ENCODE data around the gene ADH6. TPM values are rescaled to one million over a fixed set of nuclear protein-coding genes. Genes with fewer than 3 reads are reported as not detected.
"Not testable (repeated sequence)": the region's sequence is repeated elsewhere in the genome, so short reads cannot be mapped to it uniquely, and the experiment has no call there.

ADH6 gene
- total RNA-seq, 6 experiments from 2014 or later, result not detected

DNA sequence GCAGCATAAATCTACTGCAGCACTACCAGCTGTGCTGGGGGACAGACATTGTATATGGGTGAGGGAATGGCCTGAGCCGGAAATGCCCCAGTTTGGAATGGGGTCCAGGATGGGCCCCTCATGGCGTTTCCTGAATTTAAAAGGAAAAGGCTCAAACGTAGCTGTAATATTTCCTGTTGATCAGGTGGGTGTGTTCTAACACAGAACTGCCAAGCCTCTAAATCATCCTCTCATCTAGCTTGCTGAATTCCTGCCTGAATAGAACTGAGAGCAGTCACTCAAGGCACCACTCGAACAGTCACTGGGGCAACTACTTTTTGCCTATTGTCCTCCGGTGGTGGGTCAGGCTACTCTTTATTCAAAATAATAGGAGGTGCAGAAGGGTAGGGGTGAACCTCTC, 28.7 kb downstream of the ADH6 start:
- no peaks in the 10 kb centered on the region for H3K4me1 Mint-ChIP-seq (ENCODE audit: low read depth)
- H3K9me3 Mint-ChIP-seq, result peaks cover 12% of the 10 kb centered on the region
- H3K27ac Mint-ChIP-seq, result no peak overlapping the region
- no peaks in the 10 kb centered on the region for H3K36me3 Mint-ChIP-seq (ENCODE audit: low read depth)
- H3K4me3 Mint-ChIP-seq, result no peak overlapping the region
- TF ChIP-seq, protein P1, sequence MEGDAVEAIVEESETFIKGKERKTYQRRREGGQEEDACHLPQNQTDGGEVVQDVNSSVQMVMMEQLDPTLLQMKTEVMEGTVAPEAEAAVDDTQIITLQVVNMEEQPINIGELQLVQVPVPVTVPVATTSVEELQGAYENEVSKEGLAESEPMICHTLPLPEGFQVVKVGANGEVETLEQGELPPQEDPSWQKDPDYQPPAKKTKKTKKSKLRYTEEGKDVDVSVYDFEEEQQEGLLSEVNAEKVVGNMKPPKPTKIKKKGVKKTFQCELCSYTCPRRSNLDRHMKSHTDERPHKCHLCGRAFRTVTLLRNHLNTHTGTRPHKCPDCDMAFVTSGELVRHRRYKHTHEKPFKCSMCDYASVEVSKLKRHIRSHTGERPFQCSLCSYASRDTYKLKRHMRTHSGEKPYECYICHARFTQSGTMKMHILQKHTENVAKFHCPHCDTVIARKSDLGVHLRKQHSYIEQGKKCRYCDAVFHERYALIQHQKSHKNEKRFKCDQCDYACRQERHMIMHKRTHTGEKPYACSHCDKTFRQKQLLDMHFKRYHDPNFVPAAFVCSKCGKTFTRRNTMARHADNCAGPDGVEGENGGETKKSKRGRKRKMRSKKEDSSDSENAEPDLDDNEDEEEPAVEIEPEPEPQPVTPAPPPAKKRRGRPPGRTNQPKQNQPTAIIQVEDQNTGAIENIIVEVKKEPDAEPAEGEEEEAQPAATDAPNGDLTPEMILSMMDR (IDR thresholded peaks at IDR 0.05), result no peak
- no peak for DNase-seq
- H3K27me3 Mint-ChIP-seq (ENCODE audit: insufficient read depth), result peaks cover 4% of the 10 kb centered on the region; the same call in 1 of the 2 replicates

GRCh38 chr4:99189900-99190299, 29.1 kb downstream of the ADH6 start:
- peaks cover 12% of the 10 kb centered on the region for H3K9me3 Mint-ChIP-seq
- not testable (repeated sequence) for H3K4me1 Mint-ChIP-seq (ENCODE audit: low read depth); H3K4me3 Mint-ChIP-seq; DNase-seq; H3K27ac Mint-ChIP-seq; H3K36me3 Mint-ChIP-seq (ENCODE audit: low read depth); H3K27me3 Mint-ChIP-seq (ENCODE audit: insufficient read depth)

- Mint-ChIP-seq H3K9me3 (peaks cover 6% of the 10 kb centered on the region), H3K4me3 (no peak overlapping the region), H3K27ac (no peak overlapping the region), H3K36me3 (ENCODE audit: low read depth) (no peaks in the 10 kb centered on the region), H3K27me3 (ENCODE audit: insufficient read depth) (peaks cover 4% of the 10 kb centered on the region), H3K4me1 (ENCODE audit: low read depth) (no peaks in the 10 kb centered on the region)
- TF ChIP-seq, protein P1 (IDR thresholded peaks at IDR 0.05), result no peak
- no peak for DNase-seq
These were observed 33.0 kb downstream of the ADH6 start for GRCh38 chr4:99186029-99186428.

GRCh38 chr4:99185581-99185980, 33.5 kb downstream of the ADH6 start:
- Mint-ChIP-seq H3K9me3 (peaks cover 3% of the 10 kb centered on the region; the same call in 1 of the 2 replicates), H3K4me1 (ENCODE audit: low read depth) (peaks cover 3% of the 10 kb centered on the region), H3K4me3 (no peak overlapping the region), H3K27ac (no peak overlapping the region), H3K36me3 (ENCODE audit: low read depth) (no peaks in the 10 kb centered on the region), H3K27me3 (ENCODE audit: insufficient read depth) (peaks cover 4% of the 10 kb centered on the region)
- DNase-seq, result no peak
- TF ChIP-seq, protein P1 (IDR thresholded peaks at IDR 0.05), result no peak

DNA sequence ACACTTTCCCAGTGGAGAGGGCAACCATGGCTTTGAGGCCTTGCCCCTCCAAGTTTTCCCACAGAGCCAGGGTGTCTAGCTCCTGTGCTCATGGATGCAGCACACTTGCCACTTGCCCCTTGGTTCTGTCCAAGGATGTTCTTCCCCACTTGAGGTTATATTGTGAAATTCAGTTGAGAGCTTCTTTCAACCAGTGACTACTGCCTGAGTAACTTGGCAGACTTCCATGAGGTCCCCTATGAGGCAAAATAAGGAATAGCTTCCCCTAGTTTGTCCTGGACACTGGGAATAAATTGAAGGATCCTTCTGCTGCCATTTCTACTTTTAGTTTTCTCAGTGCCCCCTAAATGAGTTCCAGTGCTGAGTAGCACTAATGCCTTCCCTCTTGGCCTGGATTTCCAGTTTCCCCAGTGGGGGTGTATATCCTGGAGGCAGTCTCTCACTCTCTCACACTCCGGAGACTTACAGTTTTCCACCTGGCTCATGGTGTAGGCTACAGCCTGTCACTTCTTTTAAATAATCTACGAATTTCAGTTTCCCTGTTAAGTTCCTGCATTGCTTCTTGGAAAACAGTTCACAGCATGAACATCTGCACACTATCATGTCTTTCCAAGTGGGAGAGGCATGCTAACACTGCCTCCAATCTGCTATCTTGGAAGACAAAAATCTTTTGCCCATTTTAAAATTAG, 38.5 kb downstream of the ADH6 start:
- Mint-ChIP-seq H3K27me3 (ENCODE audit: insufficient read depth) (no peaks in the 10 kb centered on the region; the same call in 1 of the 2 replicates), H3K4me3 (no peak overlapping the region), H3K27ac (no peak overlapping the region), H3K4me1 (ENCODE audit: low read depth) (peaks cover 6% of the 10 kb centered on the region), H3K9me3 (no peaks in the 10 kb centered on the region), H3K36me3 (ENCODE audit: low read depth) (no peaks in the 10 kb centered on the region)
- TF ChIP-seq, protein P1 (IDR thresholded peaks at IDR 0.05), result no peak
- peak; percentile 39 for DNase-seq

DNA sequence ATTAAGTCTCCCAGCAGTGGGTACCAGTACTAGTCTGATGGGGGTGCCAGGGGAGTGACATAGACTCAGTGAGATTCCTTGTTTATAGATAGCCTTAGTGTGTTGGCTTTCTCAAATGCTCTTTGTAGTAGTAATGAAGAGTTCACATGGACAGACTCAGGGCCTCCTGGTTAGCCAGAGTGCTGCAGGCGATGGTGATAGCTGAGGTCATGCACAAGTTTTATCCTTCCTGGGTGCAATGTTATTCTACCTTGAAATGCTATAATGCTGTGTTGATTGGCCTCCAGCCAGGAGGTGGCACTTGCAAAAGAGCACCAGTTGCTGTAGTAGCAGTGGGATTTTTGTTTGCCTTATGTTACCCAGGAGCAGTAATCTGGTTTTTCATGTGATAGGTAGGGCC, 39.4 kb downstream of the ADH6 start:
- no peak for DNase-seq
- H3K4me3 Mint-ChIP-seq, result no peak overlapping the region
- H3K27ac Mint-ChIP-seq, result no peak overlapping the region
- TF ChIP-seq, protein P1 (IDR thresholded peaks at IDR 0.05), result no peak
- no peaks in the 10 kb centered on the region for H3K9me3 Mint-ChIP-seq
- H3K27me3 Mint-ChIP-seq (ENCODE audit: insufficient read depth), result no peaks in the 10 kb centered on the region; the same call in 1 of the 2 replicates
- H3K4me1 Mint-ChIP-seq (ENCODE audit: low read depth), result peaks cover 6% of the 10 kb centered on the region
- no peaks in the 10 kb centered on the region for H3K36me3 Mint-ChIP-seq (ENCODE audit: low read depth)
